IMR-90 (cell line): Measurements from ENCODE around the gene UNC119. TPM values are rescaled to one million over a fixed set of nuclear protein-coding genes. Genes with fewer than 3 reads are reported as not detected.

Source experiments
- ATAC-seq: fragments of 200-7000 bp; cut with Tn5 transposase; 2 replicates; pipeline ENCODE4 v1.9.1; 2020; ENCODE audit warnings: low read depth, mild to moderate bottlenecking, moderate library complexity
- BruUV-seq: library from RNA; stranded (reverse); fragments of 400-500 nt; replicated peaks from 2 replicates; lab custom pipeline; 2021; lab: Mats Ljungman, UMichigan
- CTCF ChIA-PET: fragments of 300-600 bp; formaldehyde crosslinking; extraction: SDS; loops from one replicate; lab custom pipeline; 2021; ENCODE audit warnings: antibody characterized with exemption; lab: Yijun Ruan, JAX
- POLR2A ChIA-PET: fragments of 300-600 bp; sonication (Branson Sonifier 250); formaldehyde crosslinking; loops from one replicate; lab custom pipeline; 2022; ENCODE audit warnings: antibody characterized with exemption; ENCODE audit not compliant: unreplicated experiment; lab: Charles Lee
- DNase-seq: peaks from one replicate; pipeline ENCODE4 v3.0.0; 2013
- H2AFZ ChIP-seq: replicated peaks from 2 replicates; pipeline ENCODE3; 2013; ENCODE audit warnings: low read length, mild to moderate bottlenecking; ENCODE audit not compliant: poor library complexity
- H2AK5ac ChIP-seq: 2 replicates; pipeline ENCODE4 v1.6.1; 2013; ENCODE audit warnings: low read depth, low read length, inconsistent platforms
- H2AK9ac ChIP-seq: replicated peaks from 2 replicates; pipeline ENCODE3; 2013; ENCODE audit warnings: mild to moderate bottlenecking, low read depth, low read length, moderate library complexity; ENCODE audit not compliant: poor library complexity
- H2BK120ac ChIP-seq: 2 replicates; pipeline ENCODE4 v1.6.1; 2013; ENCODE audit warnings: low read depth, low read length, inconsistent platforms
- H2BK15ac ChIP-seq: 3 replicates; pipeline ENCODE4 v1.6.1; 2013; ENCODE audit warnings: low read depth, low read length, inconsistent platforms
- H2BK20ac ChIP-seq: 2 replicates; pipeline ENCODE4 v1.6.1; 2013; ENCODE audit warnings: low read depth, mild to moderate bottlenecking, inconsistent platforms, low read length, moderate library complexity
- H2BK5ac ChIP-seq: 2 replicates; pipeline ENCODE4 v1.6.1; 2013; ENCODE audit warnings: mild to moderate bottlenecking, low read depth, low read length, inconsistent platforms; ENCODE audit not compliant: poor library complexity, severe bottlenecking
- H3K14ac ChIP-seq: replicated peaks from 2 replicates; pipeline ENCODE4 v1.6.1; 2013; ENCODE audit warnings: low read depth, low read length, inconsistent platforms
- H3K18ac ChIP-seq: 2 replicates; pipeline ENCODE4 v1.6.1; 2013; ENCODE audit warnings: low read depth, low read length, control low read depth
- H3K23ac ChIP-seq: 2 replicates; pipeline ENCODE4 v1.6.1; 2013; ENCODE audit warnings: low read depth, low read length, inconsistent platforms
- H3K27ac ChIP-seq: 2 replicates; pipeline ENCODE4 v1.5.1; 2013; ENCODE audit warnings: mild to moderate bottlenecking, control low read depth, low read length; ENCODE audit not compliant: insufficient read depth
- H3K27me3 ChIP-seq: 2 replicates; pipeline ENCODE4 v1.6.1; 2013; ENCODE audit warnings: low read length; ENCODE audit not compliant: control insufficient read depth, insufficient read depth
- H3K36me3 ChIP-seq: 2 replicates; pipeline ENCODE4 v1.6.1; 2013; ENCODE audit warnings: low read length, mixed read lengths; ENCODE audit not compliant: control insufficient read depth, insufficient read depth
- H3K4ac ChIP-seq: 2 replicates; pipeline ENCODE4 v1.6.1; 2013; ENCODE audit warnings: low read depth, low read length, inconsistent platforms
- H3K4me1 ChIP-seq: 2 replicates; pipeline ENCODE4 v1.6.1; 2013; ENCODE audit warnings: low read length, mixed read lengths; ENCODE audit not compliant: control insufficient read depth, insufficient read depth
- H3K4me2 ChIP-seq: 2 replicates; pipeline ENCODE4 v1.6.1; 2013; ENCODE audit warnings: low read depth, mild to moderate bottlenecking, control low read depth, low read length, moderate library complexity
- H3K4me3 ChIP-seq: 2 replicates; pipeline ENCODE4 v1.5.1; 2013; ENCODE audit warnings: low read depth, mild to moderate bottlenecking, control low read depth, low read length, moderate library complexity; ENCODE audit not compliant: insufficient read depth
- H3K56ac ChIP-seq: 2 replicates; pipeline ENCODE4 v1.6.1; 2013; ENCODE audit warnings: low read length, inconsistent platforms; ENCODE audit not compliant: insufficient read depth; ENCODE audit errors: extremely low read depth
- H3K79me1 ChIP-seq, 2 experiments: 2 replicates each; pipeline ENCODE4 v1.6.1; 2013; ENCODE audit warnings: low read length in 2 of 2, inconsistent platforms in 1 of 2, low read depth in 1 of 2
- H3K9ac ChIP-seq: 2 replicates; pipeline ENCODE4 v1.6.1; 2013; ENCODE audit warnings: low read depth, low read length, control low read depth
- H3K9me1 ChIP-seq: 2 replicates; pipeline ENCODE4 v1.6.1; 2013; ENCODE audit warnings: low read length, inconsistent platforms; ENCODE audit not compliant: insufficient read depth
- H3K9me3 ChIP-seq: 2 replicates; pipeline ENCODE4 v1.6.1; 2013; ENCODE audit warnings: low read length; ENCODE audit not compliant: control insufficient read depth, insufficient read depth
- H4K20me1 ChIP-seq: 2 replicates; pipeline ENCODE4 v1.6.1; 2013; ENCODE audit warnings: low read length, inconsistent platforms; ENCODE audit not compliant: insufficient read depth
- H4K5ac ChIP-seq: 2 replicates; pipeline ENCODE4 v1.6.1; 2013; ENCODE audit warnings: mild to moderate bottlenecking, low read depth, low read length, control low read depth
- H4K8ac ChIP-seq, 2 experiments: 2 replicates each; pipeline ENCODE4 v1.6.1; 2013; ENCODE audit warnings: low read depth in 2 of 2, low read length in 2 of 2, control low read depth in 1 of 2, inconsistent platforms in 1 of 2
- H4K91ac ChIP-seq: 2 replicates; pipeline ENCODE4 v1.6.1; 2013; ENCODE audit warnings: low read depth, low read length, inconsistent platforms; ENCODE audit not compliant: insufficient read depth
- CEBPB ChIP-seq: IDR thresholded peaks from 2 replicates; pipeline ENCODE4 v1.6.1; 2012; ENCODE audit warnings: low read depth, low read length, improper control_type of control experiment
- RAD21 ChIP-seq: IDR thresholded peaks from 2 replicates; pipeline ENCODE4 v1.6.1; 2012; ENCODE audit warnings: low read length, improper control_type of control experiment
- RCOR1 ChIP-seq: IDR thresholded peaks from 2 replicates; pipeline ENCODE4 v1.6.1; 2012; ENCODE audit warnings: mild to moderate bottlenecking, low read length, improper control_type of control experiment; ENCODE audit not compliant: insufficient replicate concordance
- WGBS, 2 experiments: methylation state at CpG; one replicate each; pipeline versions ENCODE4 v1.1.5 to v1.1.7; 2013; ENCODE audit warnings: missing lambda C conversion rate in 2 of 2; ENCODE audit not compliant: insufficient read length in 1 of 2; ENCODE audit errors: extremely low coverage in 2 of 2; 5-methylcytosine and 5-hydroxymethylcytosine counted together
- dilution Hi-C: fragments of 300-500 bp; cut with HindIII; formaldehyde crosslinking; loops from one replicate; pipeline ENCODE4 v1.14.3; 2018; ENCODE audit warnings: low sequenced_read_pairs; ENCODE audit not compliant: unreplicated experiment
- in situ Hi-C: fragments of 300-500 bp; cut with MboI; formaldehyde crosslinking; loops from 3 replicates; pipeline ENCODE4 v1.14.3; 2019; ENCODE audit warnings: low sequenced_read_pairs, inconsistent platforms, mixed read lengths
- intact Hi-C: fragments of 100-400 bp; cut with micrococcal nuclease; formaldehyde crosslinking; loops from 2 replicates; pipeline ENCODE4 v1.10.0; 2022
- polyA plus RNA-seq, 3 experiments: library from polyadenylated mRNA; depleted of rRNA; stranded (reverse); fragments of >200 nt; gene quantifications; 2 replicates each; pipeline ENCODE4 v1.2.3, GENCODE V29; 2012; ENCODE audit warnings: low replicate concordance in 1 of 3
- total RNA-seq: library from RNA; depleted of rRNA; stranded (reverse); fragments of >200 nt; gene quantifications from 2 replicates; pipeline ENCODE4 v1.2.3, GENCODE V29; 2012

UNC119 gene
- total and polyA plus RNA-seq, 2 of the 4 experiments (the other 2 are of a cell fraction), result 22.4 to 57.4 TPM

- Histone ChIP-seq H4K91ac (no peak overlapping the region), H3K9me3 (no peaks in the 10 kb centered on the region), H3K9ac (no peak overlapping the region), H2AFZ (no peak overlapping the region), H3K9me1 (0 out of 2 replicates have a peak, but pooled peaks cover 9% of the 10 kb centered on the region), H3K4me3 (no peak overlapping the region), H3K27me3 (peaks cover 89% of the 10 kb centered on the region), H3K18ac (no peak overlapping the region), H3K27ac (no peak overlapping the region), H4K20me1 (no peaks in the 10 kb centered on the region), H3K4ac (no peak overlapping the region), H2BK120ac (no peak overlapping the region), H2BK15ac (no peak overlapping the region), H3K36me3 (no peaks in the 10 kb centered on the region), H3K79me1 (no peaks in the 10 kb centered on the region), H2BK20ac (no peak overlapping the region), H3K4me2 (no peak overlapping the region), H2AK9ac (no peak overlapping the region), H3K56ac (no peak overlapping the region), H3K23ac (no peak overlapping the region), H4K5ac (no peak overlapping the region), H3K4me1 (no peaks in the 10 kb centered on the region), H4K8ac (no peak overlapping the region), H2AK5ac (no peak overlapping the region), H3K14ac (no peak overlapping the region), H2BK5ac (no peak overlapping the region)
- 20% methylated on average over 1 of the region's 11 CpGs; no CpG with 5 or more reads in 1 of the 2 experiments for WGBS, 2 experiments
- no peak for DNase-seq
- POLR2A ChIA-PET, result no interaction called here
- intact Hi-C loops, result no loop called here
- BruUV-seq, result no TSS peak
- TF ChIP-seq RAD21 (no peak), CEBPB (no peak), RCOR1 (no peak)
- in situ Hi-C loops, result no loop called here
- CTCF ChIA-PET, result no interaction called here
- dilution Hi-C loops, result no loop called here
- no peak for ATAC-seq
Measured at GRCh38 chr17:28508211-28508724, 44.2 kb downstream of the UNC119 start.
